ENCODE data around the gene AGO1. TPM values are rescaled to one million over a fixed set of nuclear protein-coding genes. Genes with fewer than 3 reads are reported as not detected.

The AGO1 gene
- total and polyA plus RNA-seq, 2 of the 8 experiments (the other 6 are each of a cell fraction or from before 2014, with no cell fraction given), result 15.1 to 73.7 TPM

DNA sequence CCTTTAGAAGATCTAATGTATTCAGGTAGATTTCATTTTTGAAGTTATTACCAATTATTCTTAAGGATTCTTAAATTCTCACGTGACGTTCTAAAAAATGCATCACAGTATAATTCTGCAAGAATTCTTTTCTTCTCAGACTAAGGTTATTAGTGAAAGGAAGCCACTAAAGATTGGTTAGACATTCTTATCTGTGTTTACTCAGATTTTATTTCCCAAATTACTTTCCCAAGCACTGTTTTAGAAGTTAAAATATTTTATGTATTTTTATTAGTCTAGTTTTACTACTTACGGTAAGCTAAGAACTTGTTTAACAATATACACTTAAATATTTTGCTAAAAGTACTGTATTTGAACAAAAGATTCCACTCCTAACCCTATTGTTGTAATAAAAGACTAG is 76.3 kb downstream of the AGO1 start:
- Histone ChIP-seq H2BK12ac (ENCODE audit: low read depth, low read length) (no peak overlapping the region), H3K79me2 (ENCODE audit: control insufficient read depth in 1 of 2, insufficient read depth in 2 of 2, low read length in 2 of 2) (0 out of 4 replicates have a peak, but pooled peaks cover 0 to 4% of the 10 kb centered on the region in 2 experiments), H3K27ac (ENCODE audit: low read depth, low read length) (no peak overlapping the region), H4K8ac (ENCODE audit: extremely low read depth, insufficient read depth, low read length) (no peak overlapping the region), H3K4ac (replicated peaks; ENCODE audit: insufficient read length, low read depth, low read length) (no peak overlapping the region), H3K56ac (replicated peaks; ENCODE audit: insufficient read length, low read depth, low read length) (no peak overlapping the region), H3K79me1 (ENCODE audit: low read depth, low read length) (no peaks in the 10 kb centered on the region), H2BK120ac (replicated peaks; ENCODE audit: low read depth, low read length) (no peak overlapping the region), H3K36me3 (ENCODE audit: control insufficient read depth in 2 of 4, insufficient read depth in 4 of 4, low read length in 3 of 4) (no peaks in the 10 kb centered on the region), H2BK5ac (ENCODE audit: low read depth, low read length) (no peak overlapping the region), H3K9ac (replicated peaks in 1 of 4; ENCODE audit: extremely low read depth in 1 of 4, low read depth in 3 of 4, low read length in 3 of 4) (no peak overlapping the region), H3K9me3 (ENCODE audit: insufficient read depth in 2 of 2, low read depth in 1 of 2, low read length in 1 of 2) (no peaks in the 10 kb centered on the region), H3K27me3 (replicated peaks in 1 of 4; ENCODE audit: control insufficient read depth in 3 of 4, extremely low read depth in 1 of 4, insufficient read depth in 3 of 4, low read length in 3 of 4) (no peaks in the 10 kb centered on the region), H3K4me2 (ENCODE audit: insufficient read depth in 1 of 2, low read depth in 2 of 2, low read length in 2 of 2) (no peak overlapping the region), H3K4me1 (replicated peaks in 1 of 4; ENCODE audit: control insufficient read depth in 3 of 4, insufficient read depth in 4 of 4, low read length in 3 of 4) (no peaks in the 10 kb centered on the region), H2BK20ac (ENCODE audit: low read length) (no peak overlapping the region), H4K20me1 (replicated peaks in 1 of 2; ENCODE audit: control insufficient read depth in 1 of 2, insufficient read depth in 2 of 2, low read length in 2 of 2) (no peaks in the 10 kb centered on the region), H4K91ac (replicated peaks; ENCODE audit: insufficient read length, low read length) (no peak overlapping the region), H3K23me2 (ENCODE audit: low read depth, low read length) (no peaks in the 10 kb centered on the region), H3K4me3 (ENCODE audit: extremely low read depth in 1 of 4, insufficient read depth in 2 of 4, low read depth in 3 of 4, low read length in 4 of 4) (no peak overlapping the region), H3K23ac (ENCODE audit: insufficient read length) (no peak overlapping the region), H2BK15ac (ENCODE audit: low read length) (no peak overlapping the region), H4K5ac (ENCODE audit: insufficient read length, low read depth, low read length) (no peak overlapping the region), H3K14ac (ENCODE audit: insufficient read length) (no peak overlapping the region), H2AK5ac (ENCODE audit: low read depth, low read length) (no peak overlapping the region), H2AFZ (ENCODE audit: low read length) (no peak overlapping the region), H3K18ac (ENCODE audit: extremely low read depth, low read length) (no peak overlapping the region)
- FAIRE-seq (no peak), DNase-seq (ENCODE audit: low read depth in 1 of 2, low spot score in 2 of 2) (no peak)
- ChIA-PET POLR2A (ENCODE audit: partially characterized antibody) (no interaction called here), CTCF (ENCODE audit: partially characterized antibody) (no interaction called here)
- WGBS, 2 experiments (ENCODE audit: extremely low coverage in 1 of 2, insufficient coverage in 1 of 2, insufficient read length in 1 of 2, insufficient replicate concordance in 2 of 2, low coverage in 1 of 2, low lambda C conversion rate in 2 of 2, missing lambda C conversion rate in 1 of 2), result 94% methylated on average over 3 of the region's 3 CpGs; no CpG with 5 or more reads in 1 of the 2 experiments
- TF ChIP-seq EGR1 (IDR thresholded peaks at IDR 0.05; ENCODE audit: borderline replicate concordance, low read depth, low read length), result no peak
- TF ChIP-seq RAD21 (IDR thresholded peaks at IDR 0.05 in 1 of 2, conservative IDR thresholded peaks at IDR 0.05 in 1 of 2; ENCODE audit: low read depth in 2 of 2, low read length in 2 of 2), result no peak
- TF ChIP-seq SP1 (IDR thresholded peaks at IDR 0.05; ENCODE audit: low read depth, low read length), result no peak
- no peak for TF ChIP-seq MAFK (IDR thresholded peaks at IDR 0.05; ENCODE audit: low read depth, low read length)
- no peak for TF ChIP-seq POLR2AphosphoS5 (IDR thresholded peaks at IDR 0.05; ENCODE audit: low read depth, low read length)
- TF ChIP-seq YY1 (IDR thresholded peaks at IDR 0.05; ENCODE audit: low read depth, low read length), result no peak
- TF ChIP-seq EP300 (IDR thresholded peaks at IDR 0.05; ENCODE audit: borderline replicate concordance in 1 of 2, low read depth in 2 of 2, low read length in 2 of 2), result no peak
- no peak for TF ChIP-seq ASH2L (IDR thresholded peaks at IDR 0.05; ENCODE audit: low read length)
- no peak for TF ChIP-seq CHD2 (IDR thresholded peaks at IDR 0.05; ENCODE audit: low read length)
- no peak for TF ChIP-seq RBBP5 (IDR thresholded peaks at IDR 0.05; ENCODE audit: borderline replicate concordance, low read depth, low read length)
- no peak for TF ChIP-seq TCF12 (IDR thresholded peaks at IDR 0.05; ENCODE audit: low read depth, low read length)
- TF ChIP-seq, protein P1, sequence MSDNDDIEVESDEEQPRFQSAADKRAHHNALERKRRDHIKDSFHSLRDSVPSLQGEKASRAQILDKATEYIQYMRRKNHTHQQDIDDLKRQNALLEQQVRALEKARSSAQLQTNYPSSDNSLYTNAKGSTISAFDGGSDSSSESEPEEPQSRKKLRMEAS (IDR thresholded peaks at IDR 0.05), result no peak
- TF ChIP-seq NRF1 (IDR thresholded peaks at IDR 0.05; ENCODE audit: low read depth, low read length), result no peak
- no peak for TF ChIP-seq TAF7 (optimal IDR thresholded peaks at IDR 0.05; ENCODE audit: borderline replicate concordance, low read depth, low read length)
